Trophoblast cell (in vitro differentiated cells and primary cell): ENCODE results near the gene SBF2.

ENCODE experiments used
- DNase-seq, 2 donors: peaks; one replicate each; pipeline ENCODE4 v3.0.0-alpha.2; 2016
- H2AFZ ChIP-seq: 2 replicates; pipeline ENCODE4 v1.6.1; 2013; ENCODE audit warnings: low read length, moderate library complexity, mild to moderate bottlenecking; ENCODE audit not compliant: insufficient read depth, poor library complexity
- H2AK5ac ChIP-seq: 2 replicates; pipeline ENCODE4 v1.6.1; 2013; ENCODE audit warnings: mild to moderate bottlenecking, low read length
- H2BK120ac ChIP-seq: 2 replicates; pipeline ENCODE4 v1.6.1; 2013; ENCODE audit warnings: low read length, mild to moderate bottlenecking, moderate library complexity; ENCODE audit not compliant: insufficient read depth, poor library complexity
- H2BK12ac ChIP-seq: 2 replicates; pipeline ENCODE4 v1.6.1; 2013; ENCODE audit warnings: mild to moderate bottlenecking, low read length, moderate library complexity
- H2BK5ac ChIP-seq: 2 replicates; pipeline ENCODE4 v1.6.1; 2013; ENCODE audit warnings: low read length, low read depth, moderate library complexity, mild to moderate bottlenecking; ENCODE audit not compliant: poor library complexity
- H3K14ac ChIP-seq: 2 replicates; pipeline ENCODE4 v1.6.1; 2013; ENCODE audit warnings: mild to moderate bottlenecking, low read length
- H3K18ac ChIP-seq: 2 replicates; pipeline ENCODE4 v1.6.1; 2013; ENCODE audit warnings: mild to moderate bottlenecking, low read length
- H3K23ac ChIP-seq: 2 replicates; pipeline ENCODE4 v1.6.1; 2013; ENCODE audit warnings: low read length
- H3K27ac ChIP-seq: 2 replicates; pipeline ENCODE4 v1.5.1; 2013; ENCODE audit warnings: low read depth, mild to moderate bottlenecking, inconsistent platforms, low read length, moderate library complexity
- H3K27me3 ChIP-seq: 2 replicates; pipeline ENCODE4 v1.6.1; 2013; ENCODE audit warnings: inconsistent platforms, mild to moderate bottlenecking, low read length, moderate library complexity; ENCODE audit not compliant: insufficient read depth
- H3K36me3 ChIP-seq, 2 experiments: 1 replicate in 1 of 2; 2 replicates in 1 of 2; pipeline ENCODE4 v1.6.1; 2013; ENCODE audit warnings: low read length in 2 of 2, mild to moderate bottlenecking in 2 of 2, moderate library complexity in 1 of 2; ENCODE audit not compliant: insufficient read depth in 2 of 2, control insufficient read depth in 1 of 2
- H3K4ac ChIP-seq: 2 replicates; pipeline ENCODE4 v1.6.1; 2013; ENCODE audit warnings: low read depth, mild to moderate bottlenecking, low read length, moderate library complexity
- H3K4me1 ChIP-seq, 2 experiments: 1 replicate in 1 of 2; 2 replicates in 1 of 2; pipeline ENCODE4 v1.6.1; 2013; ENCODE audit warnings: low read length in 2 of 2, mild to moderate bottlenecking in 2 of 2, moderate library complexity in 1 of 2; ENCODE audit not compliant: insufficient read depth in 2 of 2, control insufficient read depth in 1 of 2
- H3K4me2 ChIP-seq: 2 replicates; pipeline ENCODE4 v1.6.1; 2013; ENCODE audit warnings: inconsistent platforms, mild to moderate bottlenecking, low read length, moderate library complexity
- H3K4me3 ChIP-seq: 2 replicates; pipeline ENCODE4 v1.5.1; 2013; ENCODE audit warnings: mild to moderate bottlenecking, low read depth, low read length, inconsistent platforms
- H3K79me1 ChIP-seq: one replicate; pipeline ENCODE4 v1.6.1; 2013; ENCODE audit warnings: low read length
- H3K79me2 ChIP-seq: 2 replicates; pipeline ENCODE4 v1.6.1; 2013; ENCODE audit warnings: low read length, mild to moderate bottlenecking; ENCODE audit not compliant: control insufficient read depth, insufficient read depth, poor library complexity
- H3K9ac ChIP-seq: 2 replicates; pipeline ENCODE4 v1.6.1; 2013; ENCODE audit warnings: mild to moderate bottlenecking, low read length
- H3K9me3 ChIP-seq: 2 replicates; pipeline ENCODE4 v1.6.1; 2013; ENCODE audit warnings: low read depth, mild to moderate bottlenecking, control low read depth, inconsistent platforms, low read length; ENCODE audit not compliant: insufficient read depth
- H4K12ac ChIP-seq: 2 replicates; pipeline ENCODE4 v1.6.1; 2013; ENCODE audit warnings: low read depth, mild to moderate bottlenecking, low read length, moderate library complexity
- H4K8ac ChIP-seq: 2 replicates; pipeline ENCODE4 v1.6.1; 2013; ENCODE audit warnings: low read depth, mild to moderate bottlenecking, low read length, moderate library complexity
- H4K91ac ChIP-seq: one replicate; pipeline ENCODE4 v1.6.1; 2013; ENCODE audit warnings: low read depth, mild to moderate bottlenecking, low read length, moderate library complexity
- WGBS: extraction: QIAGEN DNeasy Blood & Tissue Kit; methylation state at CpG from one replicate; pipeline ENCODE4 v1.1.7; 2013; ENCODE audit warnings: missing lambda C conversion rate; ENCODE audit not compliant: insufficient read length, insufficient coverage; ENCODE audit errors: extremely low coverage; 5-methylcytosine and 5-hydroxymethylcytosine counted together

Gene SBF2

DNA sequence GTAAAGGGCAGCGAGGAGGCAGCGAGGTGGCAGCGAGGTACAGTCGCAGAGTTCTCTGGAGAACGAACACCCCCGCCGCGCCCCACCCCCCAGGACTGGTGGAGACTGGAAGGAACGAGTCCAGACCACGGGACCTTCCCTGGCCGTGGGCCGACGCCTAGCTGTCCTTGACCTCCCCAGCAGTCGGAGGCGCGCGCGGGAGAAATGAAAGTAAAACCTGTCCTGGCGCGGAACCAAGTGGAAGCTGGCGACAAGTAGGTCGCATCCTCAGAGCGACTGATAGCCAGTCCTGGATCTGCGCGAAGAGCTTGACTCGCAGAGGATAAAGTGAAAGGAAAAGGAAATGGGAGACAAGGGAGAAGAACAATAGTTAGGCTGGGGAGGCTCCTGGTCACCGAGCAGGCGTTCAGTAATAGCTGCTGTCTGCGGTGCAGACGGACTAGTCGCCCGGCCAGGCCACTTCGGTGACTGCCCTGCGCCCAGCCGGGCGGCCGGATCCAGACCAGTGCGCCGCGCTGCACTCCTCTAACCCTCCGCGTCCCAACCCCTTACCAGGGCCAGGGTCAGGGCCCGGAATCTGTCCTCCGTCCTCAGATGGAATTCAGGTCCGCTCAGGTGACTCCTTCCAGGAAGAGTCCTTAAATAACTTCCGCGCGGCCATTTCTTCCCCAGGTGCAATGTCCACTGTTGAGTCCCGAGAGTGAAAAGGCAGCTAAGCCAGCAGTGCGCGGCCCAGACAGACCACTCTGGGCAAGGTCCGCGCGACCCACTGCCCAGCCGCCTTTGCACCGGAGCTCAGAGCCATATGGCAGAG is 8.9 kb upstream of the SBF2 start:
- H3K27me3 ChIP-seq, result no peaks in the 10 kb centered on the region
- peak overlapping the region; percentile 79 for H3K4me3 ChIP-seq
- peak overlapping the region; percentile 82 for H3K9ac ChIP-seq
- no CpG with 5 or more reads among the region's 56 CpGs for WGBS
- no peak overlapping the region for H3K23ac ChIP-seq
- DNase-seq, result peak; percentile 59 to 78
- peak overlapping the region; percentile 29 for H2BK12ac ChIP-seq
- H3K79me1 ChIP-seq, result peaks cover 43% of the 10 kb centered on the region
- H3K27ac ChIP-seq, result peak overlapping the region; percentile 85
- peak overlapping the region; percentile 75 for H2AFZ ChIP-seq
- peak overlapping the region; percentile 86 for H3K4me2 ChIP-seq
- H3K18ac ChIP-seq, result peak overlapping the region; percentile 64
- no peaks in the 10 kb centered on the region for H3K36me3 ChIP-seq
- H2BK120ac ChIP-seq, result peak overlapping the region; percentile 88
- H2AK5ac ChIP-seq, result peak overlapping the region; percentile 22
- H2BK5ac ChIP-seq, result peak overlapping the region; percentile 76
- H3K4me1 ChIP-seq, result peaks cover 5 to 6% of the 10 kb centered on the region in 2 experiments
- H3K9me3 ChIP-seq, result no peaks in the 10 kb centered on the region
- peak overlapping the region; percentile 95 for H4K91ac ChIP-seq
- H4K8ac ChIP-seq, result peak overlapping the region; percentile 91
- H4K12ac ChIP-seq, result peak overlapping the region; percentile 81
- peaks cover 36% of the 10 kb centered on the region for H3K79me2 ChIP-seq
- peak overlapping the region; percentile 75 for H3K4ac ChIP-seq
- H3K14ac ChIP-seq, result peak overlapping the region; percentile 94

DNA sequence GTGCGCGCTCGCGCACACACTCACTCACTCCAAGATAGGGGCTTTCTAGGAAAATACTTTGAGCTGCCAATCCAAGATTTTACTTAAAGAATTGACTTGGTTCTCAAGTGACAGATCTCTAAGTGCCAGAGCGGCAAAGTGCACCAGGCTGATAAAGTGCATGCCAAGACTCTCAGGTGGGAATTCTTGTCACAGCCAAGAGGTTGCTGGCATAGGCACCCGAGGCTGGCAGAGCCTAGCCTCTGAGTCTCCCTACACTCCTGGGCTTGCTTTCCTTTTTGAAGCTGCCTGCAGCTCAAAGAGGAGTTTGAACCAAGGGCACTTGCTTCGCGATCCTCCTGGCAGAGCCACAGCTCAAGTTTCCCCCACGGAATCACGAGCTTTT is 8.3 kb upstream of the SBF2 start:
- peak overlapping the region; percentile 50 for H3K4ac ChIP-seq
- no peak overlapping the region for H2AK5ac ChIP-seq
- peak overlapping the region; percentile 64 for H3K18ac ChIP-seq
- H3K79me1 ChIP-seq, result peaks cover 38% of the 10 kb centered on the region
- H2AFZ ChIP-seq, result peak overlapping the region; percentile 75
- no peak overlapping the region for H3K23ac ChIP-seq
- H3K4me3 ChIP-seq, result peak overlapping the region; percentile 79
- peak overlapping the region; percentile 88 for H2BK120ac ChIP-seq
- peak overlapping the region; percentile 85 for H3K27ac ChIP-seq
- peaks cover 5 to 6% of the 10 kb centered on the region in 2 experiments for H3K4me1 ChIP-seq
- no peaks in the 10 kb centered on the region for H3K36me3 ChIP-seq
- peak in 1 of 2 donors; percentile 26 for DNase-seq
- H3K27me3 ChIP-seq, result no peaks in the 10 kb centered on the region
- no CpG with 5 or more reads among the region's 10 CpGs for WGBS
- peak overlapping the region; percentile 19 for H4K12ac ChIP-seq
- H4K91ac ChIP-seq, result peak overlapping the region; percentile 95
- peak overlapping the region; percentile 2 for H2BK5ac ChIP-seq
- H3K14ac ChIP-seq, result peak overlapping the region; percentile 94
- peak overlapping the region; percentile 29 for H2BK12ac ChIP-seq
- peak overlapping the region; percentile 82 for H3K9ac ChIP-seq
- H3K79me2 ChIP-seq, result peaks cover 36% of the 10 kb centered on the region
- H3K4me2 ChIP-seq, result peak overlapping the region; percentile 86
- H3K9me3 ChIP-seq, result no peaks in the 10 kb centered on the region
- peak overlapping the region; percentile 91 for H4K8ac ChIP-seq

DNA sequence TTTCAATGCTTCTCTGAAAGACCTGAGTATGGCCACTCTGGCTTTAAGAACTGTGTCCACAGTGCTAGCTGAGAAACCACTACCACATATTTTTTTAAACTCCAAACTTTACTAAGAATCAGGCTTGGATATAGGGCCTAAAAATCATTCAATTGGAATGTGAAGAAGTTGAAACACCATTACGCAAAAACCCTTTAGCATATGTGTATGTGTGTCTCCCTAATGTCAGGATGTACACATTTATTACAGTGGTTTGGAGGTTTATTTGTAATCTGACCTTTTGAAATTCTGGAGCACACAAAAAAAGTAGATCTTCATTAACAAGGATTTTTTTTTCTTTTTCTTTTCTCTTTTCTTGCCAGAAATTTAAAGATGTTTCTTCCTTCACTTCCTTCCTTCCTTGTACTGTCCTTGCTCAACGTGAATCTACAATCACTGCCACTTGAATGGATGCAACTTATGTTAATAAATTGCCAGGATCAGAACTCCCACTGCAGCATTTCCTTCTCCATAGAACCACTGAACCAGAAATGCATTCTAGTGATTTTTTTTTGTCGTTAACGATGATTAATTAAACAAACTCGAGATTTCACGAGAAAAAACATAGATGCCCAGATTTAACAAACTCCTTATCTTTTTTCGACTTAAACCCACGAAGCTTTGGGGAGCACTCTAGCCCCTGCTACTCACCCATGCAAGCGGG is 7.8 kb upstream of the SBF2 start:
- Histone ChIP-seq H3K79me1 (peaks cover 37% of the 10 kb centered on the region), H2BK12ac (no peak overlapping the region), H3K4ac (no peak overlapping the region), H3K9ac (no peak overlapping the region), H3K27ac (no peak overlapping the region), H2BK5ac (no peak overlapping the region), H3K18ac (no peak overlapping the region), H3K23ac (no peak overlapping the region), H3K36me3 (no peaks in the 10 kb centered on the region), H3K79me2 (peaks cover 35% of the 10 kb centered on the region), H3K4me1 (peaks cover 3 to 4% of the 10 kb centered on the region in 2 experiments), H4K12ac (no peak overlapping the region), H3K4me2 (peak overlapping the region; percentile 86), H3K4me3 (peak overlapping the region; percentile 79), H4K8ac (no peak overlapping the region), H2AK5ac (no peak overlapping the region), H3K9me3 (no peaks in the 10 kb centered on the region), H3K27me3 (no peaks in the 10 kb centered on the region), H4K91ac (no peak overlapping the region), H3K14ac (no peak overlapping the region), H2BK120ac (no peak overlapping the region), H2AFZ (no peak overlapping the region)
- peak in 1 of 2 donors; percentile 44 for DNase-seq
- WGBS, result no CpG with 5 or more reads among the region's 9 CpGs

DNA sequence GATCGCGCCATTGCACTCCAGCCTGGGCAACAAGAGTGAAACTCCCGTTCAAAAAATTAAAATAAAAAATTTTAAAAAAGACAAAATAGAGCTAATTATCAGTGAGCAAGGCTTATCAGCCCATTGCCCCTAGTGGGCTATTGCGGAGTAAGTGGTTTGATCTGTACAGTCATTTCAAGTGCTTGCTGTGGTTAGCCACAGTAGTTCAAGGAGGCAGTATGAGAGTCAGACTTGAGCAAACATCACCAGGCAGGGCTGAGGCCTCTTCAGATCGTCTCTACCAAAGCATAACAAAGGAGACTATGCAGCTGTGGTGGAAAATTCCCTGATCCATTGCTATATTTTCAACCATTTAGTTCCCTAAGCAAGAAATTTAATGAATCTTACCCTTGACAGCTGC is 4.3 kb upstream of the SBF2 start:
- H3K4me2 ChIP-seq, result no peak overlapping the region
- H3K4ac ChIP-seq, result no peak overlapping the region
- no peak overlapping the region for H4K12ac ChIP-seq
- H3K79me2 ChIP-seq, result peaks cover 22% of the 10 kb centered on the region
- no peak overlapping the region for H2BK5ac ChIP-seq
- H2BK120ac ChIP-seq, result no peak overlapping the region
- no peak for DNase-seq
- H3K23ac ChIP-seq, result no peak overlapping the region
- no CpG with 5 or more reads among the region's 5 CpGs for WGBS
- H3K9ac ChIP-seq, result no peak overlapping the region
- peaks cover 24% of the 10 kb centered on the region for H3K79me1 ChIP-seq
- no peak overlapping the region for H2AFZ ChIP-seq
- H2AK5ac ChIP-seq, result no peak overlapping the region
- H3K4me3 ChIP-seq, result no peak overlapping the region
- H4K91ac ChIP-seq, result no peak overlapping the region
- H3K14ac ChIP-seq, result no peak overlapping the region
- peaks cover 0 to 6% of the 10 kb centered on the region in 2 experiments for H3K4me1 ChIP-seq
- H3K36me3 ChIP-seq, result no peaks in the 10 kb centered on the region
- no peak overlapping the region for H4K8ac ChIP-seq
- H3K27ac ChIP-seq, result no peak overlapping the region
- H3K18ac ChIP-seq, result no peak overlapping the region
- no peaks in the 10 kb centered on the region for H3K27me3 ChIP-seq
- H2BK12ac ChIP-seq, result no peak overlapping the region
- no peaks in the 10 kb centered on the region for H3K9me3 ChIP-seq
